ENCODE measurements around the gene STK38L.

The STK38L gene

DNA sequence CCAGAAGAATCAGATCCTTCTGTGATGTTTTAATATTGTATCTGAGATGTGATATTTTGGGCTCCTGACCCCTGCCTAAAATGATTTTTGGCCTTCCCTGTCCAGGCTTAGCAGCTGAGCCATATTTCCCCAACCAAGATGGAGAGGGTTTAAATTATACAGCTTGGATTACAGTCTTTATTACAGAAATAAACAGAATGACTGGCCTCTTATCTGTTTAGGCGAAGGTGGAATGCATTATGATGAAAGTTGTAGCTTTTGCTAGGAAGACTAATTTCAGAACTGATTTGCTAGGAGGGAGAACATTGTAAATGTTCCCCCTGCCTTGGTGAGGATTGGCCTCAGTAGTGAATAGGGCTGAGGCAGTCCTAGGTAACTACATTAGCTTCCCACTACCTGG, 111.9 kb downstream of the STK38L start:
- no peak for DNase-seq

DNA sequence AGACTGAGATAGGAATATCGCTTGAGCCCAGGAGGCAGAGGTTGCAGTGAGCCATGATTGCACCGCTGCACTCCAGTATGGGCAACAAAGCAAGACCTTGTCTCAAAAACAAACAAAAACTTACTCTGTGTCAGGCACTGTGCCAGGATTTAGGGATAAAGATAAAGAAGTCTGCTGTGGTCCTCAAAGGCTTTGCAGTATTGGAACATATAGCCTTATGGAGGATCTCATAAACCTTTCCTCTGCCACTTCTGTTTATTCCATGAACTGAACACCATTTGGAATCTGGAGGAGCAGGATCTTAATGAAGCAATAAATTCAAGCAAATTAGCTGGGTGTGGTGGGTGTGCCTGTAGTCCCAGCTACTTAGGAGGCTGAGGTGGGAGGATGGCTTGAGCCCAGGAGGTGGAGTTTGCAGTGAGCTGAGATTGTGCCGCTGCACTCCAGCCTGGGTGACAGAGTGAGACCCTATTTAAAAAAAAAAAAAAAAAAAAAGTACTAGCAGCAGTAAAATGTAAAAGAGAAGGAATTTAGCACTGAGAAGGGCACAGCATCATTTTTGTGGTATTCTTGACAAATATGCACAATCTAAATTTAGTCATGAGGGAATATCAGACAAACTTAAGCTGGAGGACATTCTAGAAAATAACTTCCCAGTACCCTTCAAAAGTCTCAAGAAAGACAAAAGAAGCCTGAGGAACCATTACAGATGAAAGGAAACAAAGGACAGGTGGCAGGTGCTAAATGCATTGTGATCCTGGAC, 115.7 kb downstream of the STK38L start:
- DNase-seq, result no peak

DNA sequence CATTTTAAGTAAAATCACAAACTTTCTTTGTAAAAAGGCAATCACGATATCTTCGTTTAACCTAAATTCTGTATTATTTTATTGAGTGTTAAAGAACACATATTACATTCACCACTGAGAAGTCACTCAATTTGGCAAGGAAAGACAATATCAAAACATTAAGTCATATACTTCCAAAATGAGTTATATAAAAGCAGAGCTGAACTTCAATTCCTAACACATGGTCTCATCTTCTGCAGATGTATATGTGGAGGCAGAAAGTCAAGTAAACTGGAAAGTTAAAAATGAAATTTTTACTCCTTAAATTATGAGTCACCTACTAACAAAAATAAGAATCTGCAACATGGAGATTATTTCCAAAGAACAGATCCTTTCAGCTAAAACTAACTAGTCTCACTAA, 117.3 kb downstream of the STK38L start:
- DNase-seq, result no peak

DNA sequence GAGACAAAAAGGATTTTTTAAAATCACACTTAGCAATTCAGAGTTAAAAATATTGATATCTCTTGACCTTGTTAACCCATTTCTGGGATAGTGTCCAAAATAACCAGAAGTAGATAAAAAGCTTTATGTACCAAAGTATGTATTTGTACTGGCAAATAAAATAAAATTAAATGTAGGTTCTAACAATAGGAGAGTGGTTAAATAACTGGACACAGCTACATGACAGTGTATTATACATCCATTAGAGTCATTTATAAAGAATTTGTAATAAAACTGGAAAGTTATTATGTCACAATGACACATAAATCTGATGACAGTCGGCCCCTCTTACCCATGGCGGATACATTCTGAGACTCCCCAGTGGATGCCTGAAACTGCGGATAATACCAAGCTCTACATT, 122.5 kb downstream of the STK38L start:
- no peak for DNase-seq

DNA sequence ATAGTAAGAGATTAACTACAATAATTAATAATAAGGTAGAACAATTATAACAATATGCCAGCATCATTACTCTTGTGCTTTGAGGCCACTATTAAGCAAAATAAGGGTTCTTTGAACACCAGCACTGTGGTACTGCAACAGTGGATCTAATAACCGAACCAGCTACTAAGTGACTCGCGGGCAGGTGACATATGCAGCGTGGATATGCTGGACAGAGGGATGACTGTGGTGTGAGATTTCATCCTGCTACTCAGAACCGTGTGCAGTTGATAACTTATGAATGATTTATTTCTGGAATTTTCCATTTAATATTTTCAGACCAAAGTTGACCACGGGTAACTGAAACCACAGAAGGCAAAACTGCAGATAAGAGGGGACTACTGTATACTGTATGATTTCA, 123.0 kb downstream of the STK38L start:
- no peak for DNase-seq
